GM12892 (cell line): ENCODE data around the gene MRPL45.
"Not testable (repeated sequence)": the region's sequence is repeated elsewhere in the genome, so short reads cannot be mapped to it uniquely, and the experiment has no call there.

Experiments used
- POLR2A ChIP-seq: IDR thresholded peaks from 2 replicates; pipeline ENCODE4 v1.6.1; 2011; ENCODE audit warnings: low read depth, low read length, control low read depth
- POLR2AphosphoS5 ChIP-seq: IDR thresholded peaks from 2 replicates; pipeline ENCODE4 v1.6.1; 2011; ENCODE audit warnings: low read depth, low read length, control low read depth

DNA sequence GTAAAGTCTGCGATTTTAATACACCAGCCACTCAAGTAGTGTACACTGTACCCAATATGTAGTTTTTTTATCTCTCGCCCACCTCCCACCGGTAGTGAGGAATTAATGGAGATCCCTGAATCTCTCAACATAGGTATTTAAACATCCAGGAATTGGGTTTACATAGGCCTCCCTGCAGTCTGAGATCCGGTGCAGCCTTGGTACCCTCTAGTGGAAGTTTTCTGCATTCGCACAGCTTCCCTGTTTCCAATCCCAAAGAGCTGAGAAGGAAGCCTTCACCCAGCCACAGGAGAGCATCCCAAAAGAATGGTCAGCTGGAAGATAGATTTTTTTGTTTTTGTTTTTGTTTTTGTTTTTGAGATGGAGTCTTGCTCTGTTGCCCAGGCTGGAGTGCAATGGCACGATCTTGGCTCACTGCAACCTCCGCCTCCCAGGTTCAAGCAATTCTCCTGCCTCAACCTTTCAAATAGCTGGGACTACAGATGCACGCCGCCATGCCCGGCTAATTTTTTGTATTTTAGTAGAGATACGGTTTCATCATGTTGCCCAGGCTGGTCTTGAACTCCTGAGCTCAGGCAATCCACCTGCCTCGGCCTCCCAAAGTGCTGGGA lies 8.6 kb upstream of the MRPL45 start:
- TF ChIP-seq POLR2A, POLR2AphosphoS5: not testable (repeated sequence)
